Measurements from ENCODE around the gene TSPAN13.

DNA sequence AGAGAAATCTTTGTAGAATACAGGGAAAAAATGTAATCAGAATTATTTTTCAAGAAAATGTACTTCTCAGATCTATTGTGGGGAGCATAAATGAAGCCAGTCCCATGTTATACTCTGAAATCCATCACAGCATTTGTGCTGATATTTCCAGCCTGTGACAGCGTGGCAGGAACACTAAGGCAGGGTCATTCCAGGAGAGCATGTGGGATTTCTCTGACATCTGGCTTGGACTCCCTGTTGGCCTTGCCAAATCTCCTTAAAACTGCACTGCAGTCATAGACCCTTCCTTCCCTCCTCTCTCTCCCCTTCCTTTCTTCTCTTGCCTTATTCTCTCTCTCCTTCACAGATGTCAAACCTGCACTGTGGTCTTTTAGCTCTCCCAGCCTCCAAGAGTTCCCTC lies 6.5 kb upstream of the TSPAN13 start:
- TF ChIP-seq, protein P1, sequence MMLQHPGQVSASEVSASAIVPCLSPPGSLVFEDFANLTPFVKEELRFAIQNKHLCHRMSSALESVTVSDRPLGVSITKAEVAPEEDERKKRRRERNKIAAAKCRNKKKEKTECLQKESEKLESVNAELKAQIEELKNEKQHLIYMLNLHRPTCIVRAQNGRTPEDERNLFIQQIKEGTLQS (IDR thresholded peaks at IDR 0.05; ENCODE audit: insufficient read depth, low read depth, low read length) = no peak
- no peak for TF ChIP-seq CTCF (IDR thresholded peaks at IDR 0.05; ENCODE audit: control extremely low read depth in 1 of 3, insufficient read depth in 1 of 3, low read depth in 1 of 3, low read length in 3 of 3)
- no peak for TF ChIP-seq POLR2A (IDR thresholded peaks at IDR 0.05; ENCODE audit: control extremely low read depth in 1 of 2, low read depth in 2 of 2, low read length in 2 of 2)
- TF ChIP-seq RFX5 (IDR thresholded peaks at IDR 0.05; ENCODE audit: borderline replicate concordance, low read depth, low read length) = no peak
- TF ChIP-seq CEBPB (IDR thresholded peaks at IDR 0.05; ENCODE audit: low read depth, low read length) = no peak
- TF ChIP-seq GTF2F1 (IDR thresholded peaks at IDR 0.05; ENCODE audit: borderline replicate concordance, low read depth, low read length) = no peak
- no peak for TF ChIP-seq BCL11A (IDR thresholded peaks at IDR 0.05; ENCODE audit: low read depth in 2 of 2, low read length in 2 of 2)
